GM12878 (cell line): ENCODE measurements around the gene CPS1. TPM values are rescaled to one million over a fixed set of nuclear protein-coding genes. Genes with fewer than 3 reads are reported as not detected.

Experiments used
- ATAC-seq: fragments of 200-7000 bp; cut with Tn5 transposase; 3 replicates; pipeline ENCODE4 v1.9.1; 2020; ENCODE audit warnings: mild to moderate bottlenecking, moderate library complexity
- BruUV-seq: library from RNA; stranded (reverse); fragments of 400-500 nt; replicated peaks from 2 replicates; lab custom pipeline; 2021; lab: Mats Ljungman, UMichigan
- CTCF ChIA-PET: fragments of 300-600 bp; sonication (Branson Sonifier 250); formaldehyde crosslinking; extraction: SDS; loops from one replicate; lab custom pipeline; 2021; ENCODE audit warnings: inconsistent platforms; lab: Yijun Ruan, JAX
- POLR2A ChIA-PET: fragments of 350-600 bp; formaldehyde crosslinking; extraction: SDS; loops from one replicate; lab custom pipeline; 2021; ENCODE audit warnings: inconsistent platforms; lab: Charles Lee
- RAD21 ChIA-PET: fragments of 300-600 bp; sonication (Branson Sonifier 250); formaldehyde crosslinking; loops from one replicate; lab custom pipeline; 2023; ENCODE audit warnings: antibody characterized with exemption; ENCODE audit not compliant: unreplicated experiment; lab: Charles Lee
- SMC1A ChIA-PET: fragments of 300-600 bp; sonication (Branson Sonifier 250); formaldehyde crosslinking; loops from one replicate; lab custom pipeline; 2023; ENCODE audit not compliant: unreplicated experiment, uncharacterized antibody; lab: Charles Lee
- DNase-seq: peaks from one replicate; pipeline ENCODE4 v3.0.0-alpha.2; 2011; ENCODE audit warnings: low read depth, low spot score
- FAIRE-seq: peaks from 3 replicates; lab custom pipeline; 2011; peaks lifted over from hg19 to GRCh38; lab: Jason Lieb, UNC
- H2AFZ ChIP-seq: 2 replicates; pipeline ENCODE4 v1.6.0; 2011; ENCODE audit warnings: low read depth, low read length, control low read depth; ENCODE audit not compliant: control insufficient read depth
- H3K27ac ChIP-seq: 2 replicates; pipeline ENCODE4 v1.5.1; 2011; ENCODE audit warnings: control low read depth; ENCODE audit not compliant: control insufficient read depth, insufficient read depth
- H3K27me3 ChIP-seq, 2 experiments: replicated peaks in 1 of 2; 2 replicates each; pipeline versions ENCODE4 v1.6.0 to v1.6.1; 2011; ENCODE audit warnings: low read length in 1 of 2; ENCODE audit not compliant: control insufficient read depth in 2 of 2, insufficient read depth in 2 of 2
- H3K36me3 ChIP-seq, 2 experiments: 2 replicates each; pipeline ENCODE4 v1.5.1; 2011; ENCODE audit warnings: low read length in 1 of 2; ENCODE audit not compliant: control insufficient read depth in 2 of 2, insufficient read depth in 2 of 2
- H3K4me1 ChIP-seq: 2 replicates; pipeline ENCODE4 v1.6.1; 2011; ENCODE audit warnings: mild to moderate bottlenecking, low read length, moderate library complexity, mixed read lengths; ENCODE audit not compliant: control insufficient read depth, insufficient read depth
- H3K4me2 ChIP-seq: 2 replicates; pipeline ENCODE4 v1.6.0; 2011; ENCODE audit warnings: control low read depth; ENCODE audit not compliant: control insufficient read depth, insufficient read depth
- H3K4me3 ChIP-seq: fragments of 200-600 bp; sonication (generic); 2 replicates; pipeline ENCODE4 v1.5.1; 2016
- H3K79me2 ChIP-seq: 2 replicates; pipeline ENCODE4 v1.6.0; 2011; ENCODE audit warnings: low read length; ENCODE audit not compliant: control insufficient read depth, insufficient read depth
- H3K9ac ChIP-seq: 2 replicates; pipeline ENCODE4 v1.8.0; 2011; ENCODE audit warnings: low read length, control low read depth, mixed read lengths; ENCODE audit not compliant: control insufficient read depth, insufficient read depth
- H3K9me3 ChIP-seq: replicated peaks from 3 replicates; pipeline ENCODE4 v1.5.1; 2011; ENCODE audit warnings: mild to moderate bottlenecking, low read length; ENCODE audit not compliant: control insufficient read depth, insufficient read depth
- H4K20me1 ChIP-seq: 2 replicates; pipeline ENCODE4 v1.6.0; 2011; ENCODE audit not compliant: control insufficient read depth, insufficient read depth
- BMI1 ChIP-seq: fragments of 450-650 bp; IDR thresholded peaks from 2 replicates; pipeline ENCODE4 v1.6.1; 2016; ENCODE audit warnings: mild to moderate bottlenecking, moderate library complexity, borderline replicate concordance
- EED ChIP-seq: sonication (generic); IDR thresholded peaks from 2 replicates; pipeline ENCODE4 v1.6.1; 2016; ENCODE audit warnings: antibody characterized with exemption, low read depth
- HDAC2 ChIP-seq: fragments of 200-600 bp; sonication (generic); IDR thresholded peaks from 2 replicates; pipeline ENCODE4 v1.6.1; 2017
- HDGF ChIP-seq: fragments of 450-650 bp; IDR thresholded peaks from 2 replicates; pipeline ENCODE4 v1.6.1; 2016; ENCODE audit warnings: antibody characterized with exemption
- MXI1 ChIP-seq: fragments of 150-350 bp; IDR thresholded peaks from 2 replicates; pipeline ENCODE4 v1.6.1; 2011; ENCODE audit warnings: low read depth, mild to moderate bottlenecking, inconsistent platforms, low read length, improper control_type of control experiment
- NBN ChIP-seq: fragments of 450-650 bp; IDR thresholded peaks from 2 replicates; pipeline ENCODE4 v1.6.1; 2016
- PAX5 ChIP-seq: IDR thresholded peaks from 2 replicates; pipeline ENCODE4 v1.6.1; 2011; ENCODE audit warnings: low read depth, low read length, borderline replicate concordance
- PAX8 ChIP-seq: fragments of 450-650 bp; IDR thresholded peaks from 2 replicates; pipeline ENCODE4 v1.6.1; 2017; ENCODE audit warnings: mild to moderate bottlenecking, moderate library complexity
- PRDM15 ChIP-seq: fragments of 450-650 bp; formaldehyde crosslinking; IDR thresholded peaks from 2 replicates; pipeline ENCODE4 v1.4.0; 2020; ENCODE audit warnings: mild to moderate bottlenecking, moderate library complexity
- STAT3 ChIP-seq: IDR thresholded peaks from 2 replicates; pipeline ENCODE4 v1.6.1; 2011; ENCODE audit warnings: low read depth, low read length, improper control_type of control experiment
- TARDBP ChIP-seq: IDR thresholded peaks from 2 replicates; pipeline ENCODE4 v1.6.1; 2016; ENCODE audit warnings: borderline replicate concordance
- WGBS: methylation state at CpG from one replicate; pipeline ENCODE4 v1.1.6; 2016; ENCODE audit warnings: low lambda C conversion rate; ENCODE audit not compliant: insufficient replicate concordance, insufficient coverage; ENCODE audit errors: missing lambda C conversion rate; 5-methylcytosine and 5-hydroxymethylcytosine counted together
- in situ Hi-C: fragments of 300-500 bp; cut with MboI; formaldehyde crosslinking; loops from 9 replicates; pipeline ENCODE4 v1.14.3; 2018; ENCODE audit warnings: mixed read lengths
- intact Hi-C: fragments of 100-400 bp; cut with micrococcal nuclease; formaldehyde crosslinking; loops from one replicate; pipeline ENCODE4 v1.14.2; 2022; ENCODE audit not compliant: unreplicated experiment
- polyA plus RNA-seq, 11 experiments: library from polyadenylated mRNA; depleted of rRNA in 4 of 11; unstranded in 6 of 11; stranded (reverse) in 5 of 11; fragments of >200 nt; fragmentation: Nextera tagmentation in 4 of 11; fragmentation: Illumina TruSeq in 1 of 11; extraction: Ambion mirVana in 4 of 11; extraction: Trizol in 1 of 11; gene quantifications; 1 replicate in 1 of 11; 2 replicates in 10 of 11; pipeline versions ENCODE4 v1.2.1 to v1.2.3, GENCODE V29; 2011 to 2016; ENCODE audit warnings: inconsistent platforms in 2 of 11, missing spikeins in 2 of 11, low read depth in 1 of 11
- total RNA-seq, 4 experiments: library from RNA; depleted of rRNA in 3 of 4; stranded (reverse); fragments of >200 nt in 3 of 4; fragmentation: Illumina TruSeq in 1 of 4; extraction: Trizol in 1 of 4; gene quantifications; 2 replicates each; pipeline versions ENCODE4 v1.2.1 to v1.2.3, GENCODE V29; 2013 to 2021
- TF ChIP-seq, protein P1 (sequence below): IDR thresholded peaks from 2 replicates; pipeline ENCODE4 v1.6.1; 2012; ENCODE audit warnings: improper control_type of control experiment, low read depth, low read length; ENCODE audit not compliant: insufficient replicate concordance
- TF ChIP-seq, protein P2 (sequence below): IDR thresholded peaks from 2 replicates; pipeline ENCODE4 v1.6.1; 2012; ENCODE audit warnings: low read depth, low read length, improper control_type of control experiment

CPS1 gene
- total and polyA plus RNA-seq, 10 of the 15 experiments (the other 5 are each of a cell fraction or from before 2014, with no cell fraction given), result 0.20 to 4.6 (median 0.55) TPM

DNA sequence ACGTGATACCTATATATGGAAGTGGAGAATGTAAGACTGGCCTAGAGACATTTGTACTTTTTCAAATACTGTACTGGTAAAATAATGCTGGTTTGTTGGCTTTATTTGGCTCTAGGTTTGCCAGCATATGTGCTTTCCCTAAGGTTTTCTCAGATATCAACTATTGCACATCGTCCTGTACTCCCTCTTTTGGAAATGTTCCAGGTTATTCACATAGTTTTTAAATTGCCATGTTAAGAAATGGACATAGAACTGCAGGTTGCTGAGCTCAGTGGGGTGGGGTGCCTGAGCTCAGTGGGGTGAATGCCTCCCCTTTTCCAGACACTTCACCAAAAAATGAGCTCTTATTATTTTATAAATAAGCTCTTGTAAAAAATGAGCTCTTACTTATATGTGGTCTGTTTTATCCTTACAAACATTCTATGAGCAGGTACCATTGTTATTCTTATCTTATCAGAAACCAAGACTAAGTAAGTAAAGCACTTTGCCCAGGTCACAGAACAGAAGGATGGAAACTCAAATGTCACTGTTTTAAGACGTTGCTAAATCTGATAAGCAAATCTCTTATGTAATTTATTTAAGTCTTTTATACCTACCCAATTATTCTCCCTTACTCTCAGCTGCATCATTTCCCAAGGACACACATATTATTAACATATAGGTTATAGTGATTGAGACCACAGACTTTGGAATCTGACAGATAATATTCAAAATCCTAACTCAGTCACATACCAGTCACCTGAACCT lies 99.0 kb downstream of the CPS1 start:
- POLR2A ChIA-PET, result no interaction called here
- no peak overlapping the region for H3K4me2 ChIP-seq
- SMC1A ChIA-PET, result interaction anchor here (2.0 kb wide), 1 partner anchor 10 kb away, joined by 6 read pairs; no protein-coding TSS in a partner anchor
- DNase-seq (no peak), ATAC-seq (no peak), FAIRE-seq (no peak)
- no peak overlapping the region for H3K27ac ChIP-seq
- no peaks in the 10 kb centered on the region for H3K79me2 ChIP-seq
- H3K4me1 ChIP-seq, result no peaks in the 10 kb centered on the region
- H3K27me3 ChIP-seq, result no peaks in the 10 kb centered on the region
- H2AFZ ChIP-seq, result no peak overlapping the region
- WGBS, result 0% methylated on average over 3 of the region's 3 CpGs
- BruUV-seq, result no TSS peak
- H3K9ac ChIP-seq, result no peak overlapping the region
- in situ Hi-C loops, result no loop called here
- no peaks in the 10 kb centered on the region for H4K20me1 ChIP-seq
- no peak overlapping the region for H3K4me3 ChIP-seq
- CTCF ChIA-PET, result interaction anchor here (0.6 kb wide), 1 partner anchor 737 kb away, joined by 3 read pairs; no protein-coding TSS in a partner anchor
- RAD21 ChIA-PET, result no interaction called here
- no peaks in the 10 kb centered on the region for H3K36me3 ChIP-seq
- no peaks in the 10 kb centered on the region for H3K9me3 ChIP-seq
- intact Hi-C loops, result no loop called here
- TF ChIP-seq PRDM15 (CRISPR knock-in tag), result no peak
- TF ChIP-seq, protein P1, sequence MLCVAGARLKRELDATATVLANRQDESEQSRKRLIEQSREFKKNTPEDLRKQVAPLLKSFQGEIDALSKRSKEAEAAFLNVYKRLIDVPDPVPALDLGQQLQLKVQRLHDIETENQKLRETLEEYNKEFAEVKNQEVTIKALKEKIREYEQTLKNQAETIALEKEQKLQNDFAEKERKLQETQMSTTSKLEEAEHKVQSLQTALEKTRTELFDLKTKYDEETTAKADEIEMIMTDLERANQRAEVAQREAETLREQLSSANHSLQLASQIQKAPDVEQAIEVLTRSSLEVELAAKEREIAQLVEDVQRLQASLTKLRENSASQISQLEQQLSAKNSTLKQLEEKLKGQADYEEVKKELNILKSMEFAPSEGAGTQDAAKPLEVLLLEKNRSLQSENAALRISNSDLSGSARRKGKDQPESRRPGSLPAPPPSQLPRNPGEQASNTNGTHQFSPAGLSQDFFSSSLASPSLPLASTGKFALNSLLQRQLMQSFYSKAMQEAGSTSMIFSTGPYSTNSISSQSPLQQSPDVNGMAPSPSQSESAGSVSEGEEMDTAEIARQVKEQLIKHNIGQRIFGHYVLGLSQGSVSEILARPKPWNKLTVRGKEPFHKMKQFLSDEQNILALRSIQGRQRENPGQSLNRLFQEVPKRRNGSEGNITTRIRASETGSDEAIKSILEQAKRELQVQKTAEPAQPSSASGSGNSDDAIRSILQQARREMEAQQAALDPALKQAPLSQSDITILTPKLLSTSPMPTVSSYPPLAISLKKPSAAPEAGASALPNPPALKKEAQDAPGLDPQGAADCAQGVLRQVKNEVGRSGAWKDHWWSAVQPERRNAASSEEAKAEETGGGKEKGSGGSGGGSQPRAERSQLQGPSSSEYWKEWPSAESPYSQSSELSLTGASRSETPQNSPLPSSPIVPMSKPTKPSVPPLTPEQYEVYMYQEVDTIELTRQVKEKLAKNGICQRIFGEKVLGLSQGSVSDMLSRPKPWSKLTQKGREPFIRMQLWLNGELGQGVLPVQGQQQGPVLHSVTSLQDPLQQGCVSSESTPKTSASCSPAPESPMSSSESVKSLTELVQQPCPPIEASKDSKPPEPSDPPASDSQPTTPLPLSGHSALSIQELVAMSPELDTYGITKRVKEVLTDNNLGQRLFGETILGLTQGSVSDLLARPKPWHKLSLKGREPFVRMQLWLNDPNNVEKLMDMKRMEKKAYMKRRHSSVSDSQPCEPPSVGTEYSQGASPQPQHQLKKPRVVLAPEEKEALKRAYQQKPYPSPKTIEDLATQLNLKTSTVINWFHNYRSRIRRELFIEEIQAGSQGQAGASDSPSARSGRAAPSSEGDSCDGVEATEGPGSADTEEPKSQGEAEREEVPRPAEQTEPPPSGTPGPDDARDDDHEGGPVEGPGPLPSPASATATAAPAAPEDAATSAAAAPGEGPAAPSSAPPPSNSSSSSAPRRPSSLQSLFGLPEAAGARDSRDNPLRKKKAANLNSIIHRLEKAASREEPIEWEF, result no peak
- no peak for TF ChIP-seq EED
- no peak for TF ChIP-seq STAT3
- TF ChIP-seq HDGF, result no peak
- TF ChIP-seq PAX5, result no peak
- TF ChIP-seq MXI1, result no peak
- TF ChIP-seq TARDBP, result no peak
- no peak for TF ChIP-seq HDAC2
- no peak for TF ChIP-seq BMI1
- TF ChIP-seq NBN, result no peak
- no peak for TF ChIP-seq PAX8
- TF ChIP-seq, protein P2, sequence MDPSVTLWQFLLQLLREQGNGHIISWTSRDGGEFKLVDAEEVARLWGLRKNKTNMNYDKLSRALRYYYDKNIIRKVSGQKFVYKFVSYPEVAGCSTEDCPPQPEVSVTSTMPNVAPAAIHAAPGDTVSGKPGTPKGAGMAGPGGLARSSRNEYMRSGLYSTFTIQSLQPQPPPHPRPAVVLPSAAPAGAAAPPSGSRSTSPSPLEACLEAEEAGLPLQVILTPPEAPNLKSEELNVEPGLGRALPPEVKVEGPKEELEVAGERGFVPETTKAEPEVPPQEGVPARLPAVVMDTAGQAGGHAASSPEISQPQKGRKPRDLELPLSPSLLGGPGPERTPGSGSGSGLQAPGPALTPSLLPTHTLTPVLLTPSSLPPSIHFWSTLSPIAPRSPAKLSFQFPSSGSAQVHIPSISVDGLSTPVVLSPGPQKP, result no peak
